ENCODE data around the gene AK5.

AK5 gene

GRCh38 chr1:77281491-77282186, at the start of gene AK5:
Gene AK5 (plus strand): TSS chr1:77282019. CDS start chr1:77282314, 295 bp downstream.
- DNase-seq (ENCODE audit: low read depth): no peak

GRCh38 chr1:77232829-77233228, 49.0 kb upstream of the AK5 start:
- DNase-seq (ENCODE audit: low read depth): no peak

GRCh38 chr1:77234096-77234495, 47.7 kb upstream of the AK5 start:
- DNase-seq (ENCODE audit: low read depth): no peak

- DNase-seq (ENCODE audit: low read depth): no peak
Measured at GRCh38 chr1:77234943-77235342, 46.9 kb upstream of the AK5 start.

GRCh38 chr1:77238462-77238861, 43.4 kb upstream of the AK5 start:
- no peak for DNase-seq (ENCODE audit: low read depth)

GRCh38 chr1:77239311-77239710, 42.5 kb upstream of the AK5 start:
- no peak for DNase-seq (ENCODE audit: low read depth)

GRCh38 chr1:77245830-77246229, 36.0 kb upstream of the AK5 start:
- DNase-seq (ENCODE audit: low read depth): no peak

- DNase-seq (ENCODE audit: low read depth): no peak
Measured at GRCh38 chr1:77250126-77250525, 31.7 kb upstream of the AK5 start.

- no peak for DNase-seq (ENCODE audit: low read depth)
Measured at GRCh38 chr1:77253211-77253610, 28.6 kb upstream of the AK5 start.

GRCh38 chr1:77263708-77264107, 18.1 kb upstream of the AK5 start:
- no peak for DNase-seq (ENCODE audit: low read depth)

GRCh38 chr1:77265180-77265579, 16.6 kb upstream of the AK5 start:
- no peak for DNase-seq (ENCODE audit: low read depth)

- DNase-seq (ENCODE audit: low read depth): no peak
Measured at GRCh38 chr1:77267035-77267434, 14.8 kb upstream of the AK5 start.

- no peak for DNase-seq (ENCODE audit: low read depth)
Measured at GRCh38 chr1:77271852-77272580, 9.8 kb upstream of the AK5 start.

GRCh38 chr1:77273891-77274290, 7.9 kb upstream of the AK5 start:
- DNase-seq (ENCODE audit: low read depth): no peak

GRCh38 chr1:77275194-77275593, 6.6 kb upstream of the AK5 start:
- no peak for DNase-seq (ENCODE audit: low read depth)

- DNase-seq (ENCODE audit: low read depth): no peak
Measured at GRCh38 chr1:77276941-77277340, 4.9 kb upstream of the AK5 start.

GRCh38 chr1:77279929-77280328, 1.9 kb upstream of the AK5 start:
- DNase-seq (ENCODE audit: low read depth): no peak

GRCh38 chr1:77280962-77281361, 857 bp upstream of the AK5 start:
- DNase-seq (ENCODE audit: low read depth): no peak

- DNase-seq (ENCODE audit: low read depth): no peak
Measured at GRCh38 chr1:77282187-77282865, 507 bp downstream of the AK5 start.

GRCh38 chr1:77282866-77283539, 1.2 kb downstream of the AK5 start:
- no peak for DNase-seq (ENCODE audit: low read depth)

- no peak for DNase-seq (ENCODE audit: low read depth)
Measured at GRCh38 chr1:77283701-77284425, 2.0 kb downstream of the AK5 start.

GRCh38 chr1:77287535-77287934, 5.7 kb downstream of the AK5 start:
- DNase-seq (ENCODE audit: low read depth): no peak

All from non-pigmented ciliary epithelial cell (primary cell).